Fibroblast of villous mesenchyme (primary cell): ENCODE measurements around the gene RBFOX2. TPM values are rescaled to one million over a fixed set of nuclear protein-coding genes. Genes with fewer than 3 reads are reported as not detected.

Experiments used
- DNase-seq: peaks from one replicate; pipeline ENCODE4 v3.0.0-alpha.2; 2010; ENCODE audit warnings: low read depth
- H3K4me3 ChIP-seq: 2 replicates; pipeline ENCODE4 v1.5.1; 2011; ENCODE audit warnings: low read depth, mild to moderate bottlenecking, low read length
- CTCF ChIP-seq: IDR thresholded peaks from 2 replicates; pipeline ENCODE4 v1.5.1; 2012; ENCODE audit warnings: low read depth, mild to moderate bottlenecking, low read length; ENCODE audit not compliant: insufficient read depth
- total RNA-seq: library from RNA; depleted of rRNA; stranded (reverse); fragments of >200 nt; gene quantifications from 2 replicates; pipeline ENCODE4 v1.2.3, GENCODE V29; 2012

The RBFOX2 gene
- total RNA-seq, 1 donor, result 174 TPM

GRCh38 chr22:35746946-35747703 is 281.5 kb downstream of the RBFOX2 start:
- no peak for DNase-seq
- no peak overlapping the region for H3K4me3 ChIP-seq
- TF ChIP-seq CTCF, result no peak

- DNase-seq, result no peak
- no peak for TF ChIP-seq CTCF
Observed at GRCh38 chr22:35746248-35746647, 282.4 kb downstream of the RBFOX2 start.

GRCh38 chr22:35743326-35743860 is 285.2 kb downstream of the RBFOX2 start:
- DNase-seq, result peak; percentile 41
- no peak overlapping the region for H3K4me3 ChIP-seq
- TF ChIP-seq CTCF, result no peak

More at GRCh38 chr22:35746248-35746647, 282.4 kb downstream of the RBFOX2 start:
- no peak overlapping the region for H3K4me3 ChIP-seq

GRCh38 chr22:35742342-35743100 is 286.1 kb downstream of the RBFOX2 start:
- H3K4me3 ChIP-seq, result no peak overlapping the region
- peak; percentile 82 for DNase-seq
- no peak for TF ChIP-seq CTCF

GRCh38 chr22:35740616-35741015 is 288.0 kb downstream of the RBFOX2 start:
- no peak for DNase-seq
- H3K4me3 ChIP-seq, result no peak overlapping the region
- TF ChIP-seq CTCF, result no peak

GRCh38 chr22:35739931-35740380 is 288.7 kb downstream of the RBFOX2 start:
- no peak overlapping the region for H3K4me3 ChIP-seq
- DNase-seq, result no peak
- TF ChIP-seq CTCF, result no peak
